ENCODE results near the gene METTL2B.
"Not testable (repeated sequence)": the region's sequence is repeated elsewhere in the genome, so short reads cannot be mapped to it uniquely, and the experiment has no call there.

- TF ChIP-seq CTCF (IDR thresholded peaks at IDR 0.05; ENCODE audit: insufficient read depth, low read length, poor library complexity, severe bottlenecking); EZH2phosphoT487 (conservative IDR thresholded peaks at IDR 0.05; ENCODE audit: low read length): not testable (repeated sequence)
Observed at GRCh38 chr7:128505416-128505815, 28.9 kb downstream of the METTL2B start.
